WTC11 (cell line): ENCODE measurements around the gene COX7A2.

Source experiments
- ATF1 ChIP-seq: sonication (generic); formaldehyde crosslinking; IDR thresholded peaks from 2 replicates; pipeline ENCODE4 v1.8.1; 2023; ENCODE audit warnings: mild to moderate bottlenecking, moderate library complexity, missing genetic modification reagents
- FOXP1 ChIP-seq: sonication (generic); formaldehyde crosslinking; IDR thresholded peaks from 2 replicates; pipeline ENCODE4 v1.8.0; 2022; ENCODE audit warnings: missing genetic modification reagents, mild to moderate bottlenecking, moderate library complexity, borderline replicate concordance
- GABPB1 ChIP-seq: sonication (generic); formaldehyde crosslinking; IDR thresholded peaks from 2 replicates; pipeline ENCODE4 v1.8.1; 2023; ENCODE audit warnings: mild to moderate bottlenecking, missing genetic modification reagents
- PRRX2 ChIP-seq: fragments of 250-450 bp; sonication (Bioruptor Pico); IDR thresholded peaks from 2 replicates; pipeline ENCODE4 v1.8.0; 2021; ENCODE audit warnings: mild to moderate bottlenecking
- TEAD4 ChIP-seq: sonication (generic); formaldehyde crosslinking; IDR thresholded peaks from 2 replicates; pipeline ENCODE4 v1.8.0; 2022; ENCODE audit warnings: mild to moderate bottlenecking, missing genetic modification reagents
- TF ChIP-seq, protein P1 (sequence below): fragments of 200-600 bp; IDR thresholded peaks from 2 replicates; pipeline ENCODE4 v1.8.0; 2022; ENCODE audit warnings: antibody characterized with exemption

DNA sequence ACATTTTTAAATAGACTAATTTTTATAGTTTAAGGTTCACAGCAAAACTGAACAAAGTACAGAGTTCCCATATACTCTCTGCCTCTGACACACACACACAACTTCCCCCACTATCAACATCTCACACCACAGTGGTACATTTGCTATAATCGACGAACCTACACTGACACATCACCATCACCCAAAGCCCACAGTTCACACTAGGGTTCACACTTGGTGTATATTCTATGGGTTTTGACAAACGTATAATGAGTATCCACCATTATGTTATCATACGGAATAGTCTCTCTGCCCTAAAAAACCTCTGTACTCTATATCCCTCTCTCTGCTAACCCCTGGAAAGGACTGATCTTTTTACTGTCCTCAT is 25.4 kb upstream of the COX7A2 start:
- TF ChIP-seq FOXP1 (no peak), TEAD4 (no peak), PRRX2 (CRISPR knock-in tag) (no peak), GABPB1 (CRISPR knock-in tag) (no peak), ATF1 (no peak)
- TF ChIP-seq, protein P1, sequence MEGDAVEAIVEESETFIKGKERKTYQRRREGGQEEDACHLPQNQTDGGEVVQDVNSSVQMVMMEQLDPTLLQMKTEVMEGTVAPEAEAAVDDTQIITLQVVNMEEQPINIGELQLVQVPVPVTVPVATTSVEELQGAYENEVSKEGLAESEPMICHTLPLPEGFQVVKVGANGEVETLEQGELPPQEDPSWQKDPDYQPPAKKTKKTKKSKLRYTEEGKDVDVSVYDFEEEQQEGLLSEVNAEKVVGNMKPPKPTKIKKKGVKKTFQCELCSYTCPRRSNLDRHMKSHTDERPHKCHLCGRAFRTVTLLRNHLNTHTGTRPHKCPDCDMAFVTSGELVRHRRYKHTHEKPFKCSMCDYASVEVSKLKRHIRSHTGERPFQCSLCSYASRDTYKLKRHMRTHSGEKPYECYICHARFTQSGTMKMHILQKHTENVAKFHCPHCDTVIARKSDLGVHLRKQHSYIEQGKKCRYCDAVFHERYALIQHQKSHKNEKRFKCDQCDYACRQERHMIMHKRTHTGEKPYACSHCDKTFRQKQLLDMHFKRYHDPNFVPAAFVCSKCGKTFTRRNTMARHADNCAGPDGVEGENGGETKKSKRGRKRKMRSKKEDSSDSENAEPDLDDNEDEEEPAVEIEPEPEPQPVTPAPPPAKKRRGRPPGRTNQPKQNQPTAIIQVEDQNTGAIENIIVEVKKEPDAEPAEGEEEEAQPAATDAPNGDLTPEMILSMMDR = no peak
